ENCODE results near the gene MPZL2.

- no peak for TF ChIP-seq EZH2 (IDR thresholded peaks at IDR 0.05; ENCODE audit: low read depth, unreplicated experiment)
- no peak for TF ChIP-seq REST (IDR thresholded peaks at IDR 0.05; ENCODE audit: unreplicated experiment)
- no peak for TF ChIP-seq CREB1 (CRISPR knock-in tag; IDR thresholded peaks at IDR 0.05; ENCODE audit: low read depth)
- no peak for TF ChIP-seq CTCF (conservative IDR thresholded peaks at IDR 0.05; ENCODE audit: low read depth in 2 of 2)
Observed at GRCh38 chr11:118289401-118289800, 25.3 kb upstream of the MPZL2 start.
